ENCODE results near the gene BMS1. TPM values are rescaled to one million over a fixed set of nuclear protein-coding genes. Genes with fewer than 3 reads are reported as not detected.

Gene BMS1
- total RNA-seq, 1 experiment from 2014 or later, result 44.2 TPM

- H3K23ac ChIP-seq (ENCODE audit: insufficient read length, low read depth, low read length), result no peak overlapping the region
- no peak overlapping the region for H2BK120ac ChIP-seq (ENCODE audit: low read depth, low read length, poor library complexity, severe bottlenecking)
- no peak overlapping the region for H3K14ac ChIP-seq (ENCODE audit: insufficient read depth, low read length)
- Mint-ChIP-seq H3K27me3 (ENCODE audit: low read depth) (peaks cover 9% of the 10 kb centered on the region), H3K27ac (peak overlapping the region in 1 of 3 experiments; percentile 17; a peak in 1 of 7 replicates), H3K36me3 (ENCODE audit: insufficient read depth in 1 of 3, low read depth in 3 of 3) (no peaks in the 10 kb centered on the region), H3K4me3 (no peak overlapping the region), H3K4me1 (peaks cover 8 to 9% of the 10 kb centered on the region in 2 experiments), H3K9me3 (peaks cover 3 to 5% of the 10 kb centered on the region in 2 experiments; a peak in 4 of 5 replicates)
- no peak overlapping the region for H3K9ac ChIP-seq (ENCODE audit: extremely low read depth, insufficient read length, low read length)
- no peaks in the 10 kb centered on the region for H3K4me1 ChIP-seq (ENCODE audit: insufficient read depth, low read length)
- no peak overlapping the region for H3K18ac ChIP-seq (ENCODE audit: insufficient read length, low read depth, low read length)
- H4K8ac ChIP-seq (replicated peaks; ENCODE audit: insufficient read length, low read depth, low read length), result no peak overlapping the region
- H2AFZ ChIP-seq (ENCODE audit: low read length), result no peak overlapping the region
- no peak overlapping the region for H3T11ph ChIP-seq (ENCODE audit: low read length)
- H2BK5ac ChIP-seq (ENCODE audit: insufficient read length, low read length), result no peak overlapping the region
- no peak overlapping the region for H3K4ac ChIP-seq (ENCODE audit: low read depth, low read length)
- H3K27me3 ChIP-seq (ENCODE audit: insufficient read depth, low read length), result no peaks in the 10 kb centered on the region
- no peaks in the 10 kb centered on the region for H3K9me3 ChIP-seq (ENCODE audit: control insufficient read depth, low read depth, low read length)
- no peak overlapping the region for H4K91ac ChIP-seq (ENCODE audit: insufficient read length, low read depth, low read length)
- H2BK15ac ChIP-seq (ENCODE audit: low read depth, low read length), result no peak overlapping the region
- no peaks in the 10 kb centered on the region for H4K20me1 ChIP-seq (ENCODE audit: control insufficient read depth, insufficient read depth, insufficient read length)
- H3K79me2 ChIP-seq (ENCODE audit: insufficient read depth, low read length), result no peaks in the 10 kb centered on the region
- no peaks in the 10 kb centered on the region for H3K79me1 ChIP-seq (ENCODE audit: insufficient read depth, low read depth, low read length, poor library complexity, severe bottlenecking)
- WGBS (ENCODE audit: extremely low coverage, insufficient read length, low lambda C conversion rate), result no CpG with 5 or more reads among the region's 9 CpGs
- H2BK12ac ChIP-seq (ENCODE audit: insufficient read length, low read depth, low read length), result no peak overlapping the region
- H2BK20ac ChIP-seq (ENCODE audit: low read depth, low read length, poor library complexity, severe bottlenecking), result no peak overlapping the region
- H4K5ac ChIP-seq (ENCODE audit: insufficient read length, low read depth, low read length), result no peak overlapping the region
- TF ChIP-seq, protein P1, sequence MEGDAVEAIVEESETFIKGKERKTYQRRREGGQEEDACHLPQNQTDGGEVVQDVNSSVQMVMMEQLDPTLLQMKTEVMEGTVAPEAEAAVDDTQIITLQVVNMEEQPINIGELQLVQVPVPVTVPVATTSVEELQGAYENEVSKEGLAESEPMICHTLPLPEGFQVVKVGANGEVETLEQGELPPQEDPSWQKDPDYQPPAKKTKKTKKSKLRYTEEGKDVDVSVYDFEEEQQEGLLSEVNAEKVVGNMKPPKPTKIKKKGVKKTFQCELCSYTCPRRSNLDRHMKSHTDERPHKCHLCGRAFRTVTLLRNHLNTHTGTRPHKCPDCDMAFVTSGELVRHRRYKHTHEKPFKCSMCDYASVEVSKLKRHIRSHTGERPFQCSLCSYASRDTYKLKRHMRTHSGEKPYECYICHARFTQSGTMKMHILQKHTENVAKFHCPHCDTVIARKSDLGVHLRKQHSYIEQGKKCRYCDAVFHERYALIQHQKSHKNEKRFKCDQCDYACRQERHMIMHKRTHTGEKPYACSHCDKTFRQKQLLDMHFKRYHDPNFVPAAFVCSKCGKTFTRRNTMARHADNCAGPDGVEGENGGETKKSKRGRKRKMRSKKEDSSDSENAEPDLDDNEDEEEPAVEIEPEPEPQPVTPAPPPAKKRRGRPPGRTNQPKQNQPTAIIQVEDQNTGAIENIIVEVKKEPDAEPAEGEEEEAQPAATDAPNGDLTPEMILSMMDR (conservative IDR thresholded peaks at IDR 0.05), result no peak
- H3K23me2 ChIP-seq (ENCODE audit: insufficient read length, low read depth, low read length, poor library complexity, severe bottlenecking), result no peaks in the 10 kb centered on the region
- H3K27ac ChIP-seq (ENCODE audit: insufficient read length, low read depth, low read length), result no peak overlapping the region
- no peak overlapping the region for H3K4me2 ChIP-seq (ENCODE audit: insufficient read depth, insufficient read length, low read length)
- DNase-seq, result no peak
- no peak overlapping the region for H3K56ac ChIP-seq (ENCODE audit: insufficient read length, low read depth, low read length)
- H2AK5ac ChIP-seq (ENCODE audit: insufficient read length, low read length), result no peak overlapping the region
Measured at GRCh38 chr10:42869977-42870350, 87.4 kb downstream of the BMS1 start.
